HG02943 (cell line): ENCODE results near the gene TAS1R1.
A peak's percentile ranks its signal among the peaks of the same experiment; 100 is the strongest.

ENCODE experiments used
- ATAC-seq: cut with Tn5 transposase; IDR thresholded peaks from one replicate; pipeline ENCODE4 v1.9.1; 2021; ENCODE audit warnings: mild to moderate bottlenecking, low read depth, moderate library complexity; ENCODE audit not compliant: unreplicated experiment

TAS1R1 gene

DNA sequence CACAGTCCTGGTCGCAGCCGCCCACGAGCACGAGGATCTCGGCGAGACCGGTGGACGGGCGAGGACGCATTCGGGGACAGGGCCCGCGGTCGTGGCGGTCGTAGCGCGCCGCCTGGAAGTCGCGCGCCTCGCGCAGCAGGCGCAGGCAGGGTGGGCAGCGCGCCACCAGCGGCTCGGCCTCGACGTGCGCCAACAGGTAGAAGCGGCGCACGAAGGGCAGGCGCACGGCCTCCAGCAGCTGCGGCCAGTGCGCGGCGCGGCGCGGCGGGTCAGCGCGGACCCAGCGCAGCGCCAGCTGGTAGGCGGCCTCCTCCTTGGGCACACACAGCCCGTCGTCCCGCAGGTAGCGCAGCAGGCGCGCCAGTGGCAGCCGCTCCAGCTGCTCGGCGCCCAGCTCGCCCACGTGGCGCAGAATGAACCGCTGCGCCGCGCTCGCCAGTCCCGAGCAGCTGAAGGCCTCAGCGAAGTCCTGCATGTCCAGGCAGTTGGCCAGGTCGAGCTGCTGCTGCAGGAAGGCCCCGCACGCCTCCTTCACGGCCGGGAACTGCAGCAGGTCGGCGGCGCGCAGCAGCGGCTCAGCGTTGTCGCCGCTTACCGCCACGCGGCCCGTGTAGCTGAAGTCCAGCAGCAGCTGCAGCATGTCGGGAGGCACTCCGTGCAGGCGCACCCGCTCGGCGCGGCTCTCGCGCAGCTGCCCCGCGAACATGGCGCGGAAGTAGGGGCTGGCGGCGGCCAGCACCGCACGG is 47.0 kb downstream of the TAS1R1 start:
- ATAC-seq: no peak

GRCh38 chr1:6602669-6603237 is 47.6 kb downstream of the TAS1R1 start, which contains the start of gene KLHL21:
TSS of gene KLHL21 (minus strand) at chr1:6602869. CDS start at chr1:6602817, 52 bp downstream.
- ATAC-seq: peak; percentile 44

DNA sequence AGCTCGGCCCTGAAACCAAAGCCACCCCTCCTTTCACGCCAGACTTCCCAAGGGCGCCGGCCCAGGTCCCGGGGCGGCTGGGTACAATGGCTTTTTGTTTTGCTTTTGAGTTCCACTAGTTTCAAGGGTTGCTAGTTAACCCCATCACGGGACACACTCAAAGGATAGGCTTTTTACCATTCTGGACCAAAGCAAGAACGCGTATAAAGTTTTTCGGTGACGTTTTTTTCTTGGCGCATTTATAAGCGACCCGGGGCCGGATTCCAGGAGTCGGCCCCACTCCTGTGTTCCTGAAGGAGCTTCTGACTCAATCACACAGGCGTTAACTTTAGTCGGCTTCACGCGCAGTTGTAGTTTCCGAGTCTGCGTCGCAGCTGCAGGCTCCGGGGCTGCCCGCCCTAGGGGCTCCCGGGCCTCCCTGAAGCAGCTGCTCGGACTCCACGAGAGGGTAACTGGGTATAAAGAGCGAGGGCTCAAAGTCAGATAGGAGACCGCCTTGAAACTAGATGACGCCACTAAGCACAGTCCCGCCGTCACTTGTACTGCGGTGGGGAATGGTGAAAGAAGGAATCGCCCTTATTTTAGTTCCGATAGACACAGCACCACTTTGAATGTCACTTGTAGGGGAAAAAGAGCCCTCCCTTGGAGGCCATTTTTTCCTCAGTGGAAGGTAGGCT is 48.3 kb downstream of the TAS1R1 start:
- no peak for ATAC-seq

- no peak for ATAC-seq
Observed at GRCh38 chr1:6603915-6604558, 48.9 kb downstream of the TAS1R1 start.

DNA sequence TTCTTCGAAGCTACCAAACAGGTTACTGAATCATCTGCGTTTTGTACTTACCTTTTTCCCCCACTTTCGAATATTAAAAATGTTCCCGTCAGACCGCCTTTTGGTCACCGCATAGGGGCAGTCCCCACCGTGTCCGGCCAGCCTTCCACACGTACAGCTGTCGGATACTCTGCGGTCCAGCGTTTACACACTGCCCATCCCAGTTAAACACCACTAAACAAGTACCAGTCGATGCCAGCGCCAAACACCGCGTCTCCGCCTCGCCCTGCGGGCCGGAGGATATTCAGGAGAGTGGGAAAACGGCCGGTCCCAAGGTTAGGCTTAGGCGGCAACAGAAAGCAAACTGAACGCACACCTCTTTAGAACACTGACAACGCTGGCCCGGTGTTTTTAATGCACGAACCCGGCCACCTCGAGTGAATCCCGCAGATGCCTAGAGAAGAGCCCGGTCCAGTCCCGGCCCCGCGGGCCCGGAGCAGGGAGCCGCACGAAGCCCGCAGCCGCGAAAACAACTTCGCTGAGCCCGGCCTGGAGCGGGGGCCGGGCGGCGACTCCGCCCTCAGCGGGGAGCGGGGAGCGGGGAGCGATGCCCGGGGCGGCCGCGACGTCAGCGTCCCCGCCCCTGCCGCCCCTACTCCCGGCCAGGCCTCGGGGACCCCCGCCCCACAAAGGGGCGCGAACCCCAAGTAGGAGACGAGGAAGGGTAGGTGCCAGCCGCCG is 57.7 kb downstream of the TAS1R1 start:
- no peak for ATAC-seq

GRCh38 chr1:6613361-6614018 is 58.4 kb downstream of the TAS1R1 start, which contains the start of gene PHF13:
TSS of gene PHF13 (plus strand) at chr1:6613731. CDS start at chr1:6614067, 336 bp downstream.
- ATAC-seq: peak; percentile 85

DNA sequence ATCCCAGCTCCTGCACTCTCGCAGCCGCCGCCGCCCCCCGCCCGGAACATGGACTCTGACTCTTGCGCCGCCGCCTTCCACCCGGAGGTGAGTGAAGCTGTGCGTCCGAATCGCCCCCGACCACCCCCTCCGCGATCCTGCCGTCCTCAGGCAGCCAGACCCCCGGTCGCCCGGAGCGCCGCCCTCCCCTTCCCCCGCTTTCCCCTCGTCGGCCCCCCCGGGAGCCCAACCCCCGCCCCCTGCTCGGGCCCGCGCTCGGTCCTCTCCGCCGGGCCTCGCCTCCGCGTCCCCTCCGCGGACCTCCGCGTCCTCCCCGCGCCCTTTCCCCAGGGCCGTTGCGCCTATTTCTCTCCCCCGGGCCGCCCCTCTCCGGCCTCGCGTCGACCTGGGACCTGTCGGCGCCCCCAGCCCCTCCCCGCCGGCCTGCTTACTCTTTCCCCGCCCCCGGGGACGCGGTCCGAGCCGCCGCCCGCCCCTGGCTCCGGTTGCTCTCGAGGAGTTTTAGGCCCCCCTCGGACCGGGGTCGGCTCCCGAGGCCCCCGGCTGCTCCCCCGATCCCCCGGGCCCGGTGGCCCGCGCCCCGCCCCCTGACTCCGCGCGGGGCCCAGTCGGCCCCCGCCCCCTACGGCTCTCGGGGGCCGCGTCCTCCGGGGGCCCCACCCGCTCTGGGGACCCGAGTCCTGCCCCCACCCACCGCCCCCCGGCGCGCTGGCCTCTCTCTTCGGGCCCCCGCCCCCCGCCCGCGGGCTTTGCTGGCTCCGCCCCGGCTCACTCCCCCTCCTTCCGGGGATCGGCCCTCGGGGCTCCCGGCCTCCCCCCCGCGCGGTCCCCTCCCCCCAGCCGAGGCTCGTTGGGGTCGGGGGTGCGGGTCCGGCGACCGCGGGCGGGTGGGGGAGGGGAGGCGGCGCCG is 59.2 kb downstream of the TAS1R1 start:
- ATAC-seq: no peak

DNA sequence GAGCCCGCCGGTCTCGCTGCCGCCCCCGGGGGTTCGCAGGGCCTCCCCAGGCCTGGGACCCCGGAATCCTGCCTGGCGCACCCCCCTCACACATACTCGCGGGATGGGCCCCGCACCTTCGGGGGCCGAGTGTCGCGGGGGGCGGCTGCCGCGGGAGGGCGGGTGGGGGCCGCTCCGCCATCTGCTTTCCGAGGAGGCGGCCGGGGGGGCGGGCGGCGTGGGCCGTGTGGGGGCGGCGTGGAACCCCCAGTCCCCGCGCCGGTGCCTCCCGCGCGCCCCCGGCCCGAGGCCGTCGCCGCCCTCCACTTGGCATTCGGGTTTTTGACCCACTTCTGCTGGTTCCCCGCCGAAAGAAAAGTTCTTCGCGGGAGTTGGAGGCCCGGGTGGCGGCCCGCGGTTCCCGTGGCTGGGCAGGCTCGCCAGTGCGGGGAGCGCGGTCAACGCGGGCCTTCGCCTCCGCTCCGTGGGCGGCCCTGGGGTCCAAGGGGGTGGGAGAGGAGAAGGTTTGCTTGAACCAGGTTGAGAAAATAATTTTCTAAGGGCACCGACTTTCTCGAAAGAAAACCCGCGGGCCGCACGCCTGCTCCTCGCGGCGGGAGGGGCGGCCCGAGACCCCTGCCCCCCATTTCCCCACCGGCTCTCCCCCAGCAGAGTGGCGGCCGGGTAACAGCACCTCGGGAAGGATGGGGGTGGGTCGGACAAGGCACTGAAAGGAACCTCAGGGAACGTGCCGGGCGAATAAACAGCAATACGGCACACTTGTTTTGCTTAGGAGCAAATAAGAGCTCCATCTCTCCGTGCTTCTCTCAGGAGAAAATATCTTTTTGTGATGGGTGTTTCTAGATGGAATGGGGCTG is 60.0 kb downstream of the TAS1R1 start:
- ATAC-seq: no peak

DNA sequence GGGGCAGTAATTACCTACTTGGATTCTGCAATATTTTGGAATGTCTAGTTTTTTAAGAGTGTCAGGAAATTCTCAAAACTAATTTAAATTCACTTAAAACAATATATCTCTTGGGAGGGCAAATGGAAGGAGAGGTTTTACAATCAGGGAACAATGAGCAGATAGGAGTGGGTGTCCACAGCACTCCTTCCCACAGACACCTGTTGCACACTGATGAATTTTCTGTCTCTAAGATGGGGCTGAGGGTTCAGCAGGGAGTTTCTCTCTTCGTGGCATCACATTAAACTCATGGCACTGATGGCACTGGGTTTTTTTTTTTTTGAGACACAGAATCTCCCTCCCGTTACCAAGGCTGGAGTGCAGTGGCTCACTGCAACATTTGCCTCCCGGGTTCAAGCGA is 63.9 kb downstream of the TAS1R1 start:
- no peak for ATAC-seq

- ATAC-seq: no peak
Observed at GRCh38 chr1:6621429-6622391, 66.6 kb downstream of the TAS1R1 start.

DNA sequence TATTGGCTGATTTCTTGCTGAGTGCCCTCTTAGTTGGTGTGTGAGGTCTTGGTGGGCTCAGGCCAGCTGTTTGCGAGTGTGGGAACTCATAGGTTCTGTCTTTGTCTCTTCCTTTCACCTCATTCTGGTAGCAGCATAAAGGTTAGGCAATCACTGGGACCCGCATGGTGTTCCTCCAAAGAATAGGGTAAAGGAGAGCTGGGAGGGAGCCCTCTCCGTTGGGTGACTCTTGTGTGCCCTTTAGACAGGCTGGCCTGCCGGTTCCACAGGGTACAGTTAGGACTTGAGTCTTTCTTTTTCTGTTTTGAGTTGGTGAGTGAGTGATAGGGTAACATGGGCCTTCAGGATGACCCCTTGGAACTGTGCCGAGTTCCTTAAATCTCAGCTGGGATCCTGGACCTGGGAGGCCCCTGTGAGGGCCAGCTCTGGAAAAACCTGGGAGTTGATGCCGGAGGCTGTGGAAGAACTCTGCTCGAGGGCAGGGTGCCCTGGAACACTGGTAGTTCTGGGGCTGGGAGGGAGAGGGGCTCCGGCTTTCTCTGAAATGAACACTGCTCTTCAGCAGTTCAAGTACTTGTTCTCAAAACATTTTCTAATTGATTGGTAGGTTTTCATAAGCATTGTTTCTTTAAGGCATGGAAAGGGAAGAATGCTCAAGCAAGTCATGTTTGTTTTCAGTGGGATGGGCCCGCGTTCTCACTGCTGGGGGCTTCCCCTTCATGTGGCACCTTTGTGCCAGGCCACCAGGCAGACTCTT is 67.5 kb downstream of the TAS1R1 start:
- ATAC-seq: no peak

DNA sequence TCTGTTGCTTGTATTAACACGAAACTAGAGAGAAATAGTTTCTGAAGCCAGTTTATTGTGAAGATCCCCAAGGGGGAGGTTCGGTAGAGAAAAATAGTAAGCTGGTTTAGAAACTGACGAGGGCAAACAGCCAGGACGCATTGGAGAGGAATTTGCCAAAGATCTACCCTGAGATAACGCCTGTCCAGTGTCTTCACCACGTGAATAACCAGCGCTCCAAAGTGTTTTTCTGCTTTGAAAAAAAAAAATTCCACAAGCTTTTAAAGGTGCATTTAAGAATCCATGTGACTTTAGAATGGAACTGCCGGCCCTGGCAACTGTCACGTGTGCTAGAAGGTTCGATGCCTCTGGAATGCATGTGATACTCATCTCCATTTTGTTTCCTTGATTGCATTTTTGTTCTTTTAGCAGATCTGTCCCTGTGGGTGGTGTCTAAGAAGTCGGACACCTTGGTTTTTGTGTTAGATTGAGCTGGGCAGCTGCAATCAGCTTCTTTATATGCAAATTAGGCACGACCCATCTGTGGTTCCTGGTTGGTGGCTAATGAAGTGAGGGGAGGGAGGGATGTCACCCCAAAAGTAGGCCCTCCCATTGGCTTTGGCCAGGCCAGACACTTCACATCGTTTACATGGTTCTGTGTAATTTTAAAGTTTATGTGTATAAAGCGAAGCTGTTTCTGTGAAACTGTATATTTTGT is 68.3 kb downstream of the TAS1R1 start:
- ATAC-seq: no peak

DNA sequence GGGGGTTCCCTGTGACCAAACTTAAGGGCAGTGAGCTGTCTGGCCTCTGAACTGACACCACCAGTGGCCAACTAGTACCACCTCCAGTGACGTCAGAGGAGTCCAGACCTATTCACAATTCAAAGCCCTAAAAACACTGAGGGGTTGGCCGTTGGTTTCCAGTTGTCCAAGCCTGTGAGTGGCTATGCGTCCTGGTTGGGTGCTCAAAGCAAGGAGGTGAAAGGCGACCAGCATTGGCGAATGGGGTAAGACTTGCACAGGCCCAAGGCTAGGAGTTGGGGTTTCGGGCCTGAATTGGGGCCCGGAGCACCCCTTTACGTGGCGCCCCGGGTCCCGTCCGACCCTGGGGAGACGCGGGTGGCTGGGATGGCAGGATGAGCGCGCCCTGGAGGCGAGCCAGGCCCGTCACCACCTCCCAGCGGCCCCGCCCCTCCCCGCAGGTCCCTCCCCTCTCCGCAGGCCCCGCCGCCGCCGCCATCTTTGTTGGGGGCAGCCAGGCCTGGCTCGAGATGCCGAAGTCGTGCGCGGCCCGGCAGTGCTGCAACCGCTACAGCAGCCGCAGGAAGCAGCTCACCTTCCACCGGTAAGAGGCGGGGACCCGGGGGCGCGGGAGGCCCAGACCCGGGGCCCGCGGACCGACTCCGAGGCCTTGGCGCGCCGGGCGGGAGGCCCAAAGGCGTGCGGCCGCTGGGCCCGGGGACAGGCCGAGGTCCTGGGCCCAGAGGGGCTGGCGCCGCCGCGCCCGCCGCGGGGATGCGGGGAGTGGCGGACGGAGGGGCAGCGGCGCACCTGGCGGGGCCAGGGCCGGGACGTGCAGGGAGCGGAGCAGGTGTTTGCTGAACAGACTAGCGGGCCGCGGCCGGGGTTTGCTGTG is 69.8 kb downstream of the TAS1R1 start, which contains the start of gene THAP3:
Gene THAP3, plus strand, starts transcription at position 159 of the 874 bp plus-strand sequence. Its CDS starts 351 bp downstream, at position 510.
- peak; percentile 82 for ATAC-seq

DNA sequence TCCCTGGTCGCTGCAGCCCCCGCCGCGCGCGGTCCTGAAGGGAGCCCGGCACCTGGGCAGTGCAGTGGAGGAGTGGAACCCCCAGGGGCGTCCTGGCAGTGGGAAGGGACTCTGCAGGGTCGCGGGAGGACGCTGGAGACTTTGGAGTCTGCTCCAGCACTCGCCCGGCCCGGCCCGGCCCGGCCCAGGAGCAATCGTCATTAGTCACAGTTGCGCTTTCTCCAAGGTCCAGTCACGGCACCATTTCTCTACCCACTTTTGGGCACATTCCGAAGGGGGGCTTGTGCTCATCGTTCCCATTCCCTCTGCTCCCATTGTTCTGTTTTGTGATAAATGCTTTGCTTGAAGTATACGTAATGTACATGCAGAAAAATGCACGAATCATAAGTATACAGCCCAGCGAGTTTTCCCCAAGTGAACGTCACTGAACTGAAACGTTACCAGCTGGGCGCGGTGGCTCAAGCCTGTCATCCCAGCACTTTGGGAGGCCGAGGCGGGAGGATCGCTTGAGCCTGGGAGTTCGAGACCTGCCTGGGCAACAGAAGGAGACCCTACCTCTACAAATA is 70.6 kb downstream of the TAS1R1 start:
- no peak for ATAC-seq
